IMR-90 (cell line): ENCODE measurements around the gene TMEM60. TPM values are rescaled to one million over a fixed set of nuclear protein-coding genes. Genes with fewer than 3 reads are reported as not detected.

Experiments used
- ATAC-seq: fragments of 200-7000 bp; cut with Tn5 transposase; 2 replicates; pipeline ENCODE4 v1.9.1; 2020; ENCODE audit warnings: low read depth, mild to moderate bottlenecking, moderate library complexity
- BruUV-seq: library from RNA; stranded (reverse); fragments of 400-500 nt; replicated peaks from 2 replicates; lab custom pipeline; 2021; lab: Mats Ljungman, UMichigan
- CTCF ChIA-PET: fragments of 300-600 bp; formaldehyde crosslinking; extraction: SDS; loops from one replicate; lab custom pipeline; 2021; ENCODE audit warnings: antibody characterized with exemption; lab: Yijun Ruan, JAX
- POLR2A ChIA-PET: fragments of 300-600 bp; sonication (Branson Sonifier 250); formaldehyde crosslinking; loops from one replicate; lab custom pipeline; 2022; ENCODE audit warnings: antibody characterized with exemption; ENCODE audit not compliant: unreplicated experiment; lab: Charles Lee
- DNase-seq: peaks from one replicate; pipeline ENCODE4 v3.0.0; 2013
- H2AFZ ChIP-seq: replicated peaks from 2 replicates; pipeline ENCODE3; 2013; ENCODE audit warnings: low read length, mild to moderate bottlenecking; ENCODE audit not compliant: poor library complexity
- H2AK5ac ChIP-seq: 2 replicates; pipeline ENCODE4 v1.6.1; 2013; ENCODE audit warnings: low read depth, low read length, inconsistent platforms
- H2AK9ac ChIP-seq: replicated peaks from 2 replicates; pipeline ENCODE3; 2013; ENCODE audit warnings: mild to moderate bottlenecking, low read depth, low read length, moderate library complexity; ENCODE audit not compliant: poor library complexity
- H2BK120ac ChIP-seq: 2 replicates; pipeline ENCODE4 v1.6.1; 2013; ENCODE audit warnings: low read depth, low read length, inconsistent platforms
- H2BK15ac ChIP-seq: 3 replicates; pipeline ENCODE4 v1.6.1; 2013; ENCODE audit warnings: low read depth, low read length, inconsistent platforms
- H2BK20ac ChIP-seq: 2 replicates; pipeline ENCODE4 v1.6.1; 2013; ENCODE audit warnings: low read depth, mild to moderate bottlenecking, inconsistent platforms, low read length, moderate library complexity
- H2BK5ac ChIP-seq: 2 replicates; pipeline ENCODE4 v1.6.1; 2013; ENCODE audit warnings: mild to moderate bottlenecking, low read depth, low read length, inconsistent platforms; ENCODE audit not compliant: poor library complexity, severe bottlenecking
- H3K14ac ChIP-seq: replicated peaks from 2 replicates; pipeline ENCODE4 v1.6.1; 2013; ENCODE audit warnings: low read depth, low read length, inconsistent platforms
- H3K18ac ChIP-seq: 2 replicates; pipeline ENCODE4 v1.6.1; 2013; ENCODE audit warnings: low read depth, low read length, control low read depth
- H3K23ac ChIP-seq: 2 replicates; pipeline ENCODE4 v1.6.1; 2013; ENCODE audit warnings: low read depth, low read length, inconsistent platforms
- H3K27ac ChIP-seq: 2 replicates; pipeline ENCODE4 v1.5.1; 2013; ENCODE audit warnings: mild to moderate bottlenecking, control low read depth, low read length; ENCODE audit not compliant: insufficient read depth
- H3K27me3 ChIP-seq: 2 replicates; pipeline ENCODE4 v1.6.1; 2013; ENCODE audit warnings: low read length; ENCODE audit not compliant: control insufficient read depth, insufficient read depth
- H3K36me3 ChIP-seq: 2 replicates; pipeline ENCODE4 v1.6.1; 2013; ENCODE audit warnings: low read length, mixed read lengths; ENCODE audit not compliant: control insufficient read depth, insufficient read depth
- H3K4ac ChIP-seq: 2 replicates; pipeline ENCODE4 v1.6.1; 2013; ENCODE audit warnings: low read depth, low read length, inconsistent platforms
- H3K4me1 ChIP-seq: 2 replicates; pipeline ENCODE4 v1.6.1; 2013; ENCODE audit warnings: low read length, mixed read lengths; ENCODE audit not compliant: control insufficient read depth, insufficient read depth
- H3K4me2 ChIP-seq: 2 replicates; pipeline ENCODE4 v1.6.1; 2013; ENCODE audit warnings: low read depth, mild to moderate bottlenecking, control low read depth, low read length, moderate library complexity
- H3K4me3 ChIP-seq: 2 replicates; pipeline ENCODE4 v1.5.1; 2013; ENCODE audit warnings: low read depth, mild to moderate bottlenecking, control low read depth, low read length, moderate library complexity; ENCODE audit not compliant: insufficient read depth
- H3K56ac ChIP-seq: 2 replicates; pipeline ENCODE4 v1.6.1; 2013; ENCODE audit warnings: low read length, inconsistent platforms; ENCODE audit not compliant: insufficient read depth; ENCODE audit errors: extremely low read depth
- H3K79me1 ChIP-seq, 2 experiments: 2 replicates each; pipeline ENCODE4 v1.6.1; 2013; ENCODE audit warnings: low read length in 2 of 2, inconsistent platforms in 1 of 2, low read depth in 1 of 2
- H3K9ac ChIP-seq: 2 replicates; pipeline ENCODE4 v1.6.1; 2013; ENCODE audit warnings: low read depth, low read length, control low read depth
- H3K9me1 ChIP-seq: 2 replicates; pipeline ENCODE4 v1.6.1; 2013; ENCODE audit warnings: low read length, inconsistent platforms; ENCODE audit not compliant: insufficient read depth
- H3K9me3 ChIP-seq: 2 replicates; pipeline ENCODE4 v1.6.1; 2013; ENCODE audit warnings: low read length; ENCODE audit not compliant: control insufficient read depth, insufficient read depth
- H4K20me1 ChIP-seq: 2 replicates; pipeline ENCODE4 v1.6.1; 2013; ENCODE audit warnings: low read length, inconsistent platforms; ENCODE audit not compliant: insufficient read depth
- H4K5ac ChIP-seq: 2 replicates; pipeline ENCODE4 v1.6.1; 2013; ENCODE audit warnings: mild to moderate bottlenecking, low read depth, low read length, control low read depth
- H4K8ac ChIP-seq, 2 experiments: 2 replicates each; pipeline ENCODE4 v1.6.1; 2013; ENCODE audit warnings: low read depth in 2 of 2, low read length in 2 of 2, control low read depth in 1 of 2, inconsistent platforms in 1 of 2
- H4K91ac ChIP-seq: 2 replicates; pipeline ENCODE4 v1.6.1; 2013; ENCODE audit warnings: low read depth, low read length, inconsistent platforms; ENCODE audit not compliant: insufficient read depth
- BHLHE40 ChIP-seq: fragments of 150-350 bp; IDR thresholded peaks from 2 replicates; pipeline ENCODE4 v1.6.1; 2016; ENCODE audit warnings: mild to moderate bottlenecking, low read depth, low read length
- WGBS, 2 experiments: methylation state at CpG; one replicate each; pipeline versions ENCODE4 v1.1.5 to v1.1.7; 2013; ENCODE audit warnings: missing lambda C conversion rate in 2 of 2; ENCODE audit not compliant: insufficient read length in 1 of 2; ENCODE audit errors: extremely low coverage in 2 of 2; 5-methylcytosine and 5-hydroxymethylcytosine counted together
- dilution Hi-C: fragments of 300-500 bp; cut with HindIII; formaldehyde crosslinking; loops from one replicate; pipeline ENCODE4 v1.14.3; 2018; ENCODE audit warnings: low sequenced_read_pairs; ENCODE audit not compliant: unreplicated experiment
- in situ Hi-C: fragments of 300-500 bp; cut with MboI; formaldehyde crosslinking; loops from 3 replicates; pipeline ENCODE4 v1.14.3; 2019; ENCODE audit warnings: low sequenced_read_pairs, inconsistent platforms, mixed read lengths
- intact Hi-C: fragments of 100-400 bp; cut with micrococcal nuclease; formaldehyde crosslinking; loops from 2 replicates; pipeline ENCODE4 v1.10.0; 2022
- polyA plus RNA-seq, 3 experiments: library from polyadenylated mRNA; depleted of rRNA; stranded (reverse); fragments of >200 nt; gene quantifications; 2 replicates each; pipeline ENCODE4 v1.2.3, GENCODE V29; 2012; ENCODE audit warnings: low replicate concordance in 1 of 3
- total RNA-seq: library from RNA; depleted of rRNA; stranded (reverse); fragments of >200 nt; gene quantifications from 2 replicates; pipeline ENCODE4 v1.2.3, GENCODE V29; 2012

The TMEM60 gene
- total and polyA plus RNA-seq, 2 of the 4 experiments (the other 2 are of a cell fraction) = 9.9 to 17.2 TPM

DNA sequence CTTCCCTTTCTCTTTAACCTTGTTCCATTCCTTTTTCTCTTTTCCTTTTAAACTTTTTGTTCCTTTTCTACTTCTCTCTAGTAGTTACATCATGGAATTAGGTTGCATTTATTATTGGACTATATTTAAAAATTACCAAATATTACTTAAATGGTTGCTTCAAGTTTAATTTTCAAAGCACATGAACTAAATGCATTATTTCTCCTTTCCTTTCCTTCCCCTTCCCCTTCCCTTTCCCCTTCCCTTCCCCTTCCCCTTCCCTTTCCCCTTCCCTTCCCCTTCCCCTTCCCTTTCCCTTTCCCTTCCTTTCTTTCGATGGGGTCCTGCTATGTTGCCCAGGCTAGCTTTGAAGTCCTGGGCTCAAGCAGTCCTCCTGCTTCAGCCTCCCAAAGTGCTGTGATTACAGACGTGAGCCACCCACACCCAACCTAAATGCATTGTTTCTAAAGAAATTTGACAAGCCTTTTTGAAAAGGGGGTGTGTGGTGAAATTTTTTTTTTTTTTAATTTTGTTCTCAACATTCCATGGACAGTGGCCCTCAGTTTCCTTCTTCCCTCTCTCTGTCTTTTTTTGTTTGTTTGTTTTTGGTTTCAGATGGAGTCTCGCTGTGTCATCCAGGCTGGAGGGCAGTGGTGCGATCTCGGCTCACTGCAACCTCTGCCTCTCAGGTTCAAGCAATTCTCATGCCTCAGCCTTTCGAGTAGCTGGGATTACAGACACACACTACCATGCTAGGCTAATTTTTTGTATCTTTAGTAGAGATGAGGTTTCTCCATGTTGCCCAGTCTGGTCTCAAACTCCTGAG, 31.2 kb downstream of the TMEM60 start:
- no CpG with 5 or more reads among the region's 6 CpGs for WGBS, 2 experiments
- peaks cover 15 to 45% of the 10 kb centered on the region in 2 experiments for H3K79me1 ChIP-seq
- no peak overlapping the region for H3K23ac ChIP-seq
- no peak overlapping the region for H4K5ac ChIP-seq
- H3K27me3 ChIP-seq = no peaks in the 10 kb centered on the region
- ChIA-PET CTCF (no interaction called here), POLR2A (interaction anchor here (0.7 kb wide), 1 partner anchor 145 kb away, joined by 11 read pairs; no protein-coding TSS in a partner anchor)
- no TSS peak for BruUV-seq
- H2BK5ac ChIP-seq = no peak overlapping the region
- no peak overlapping the region for H3K4me2 ChIP-seq
- no peak overlapping the region for H2BK120ac ChIP-seq
- no peak overlapping the region for H2AK9ac ChIP-seq
- no peak overlapping the region; the same call in 1 of the 2 replicates for H3K14ac ChIP-seq
- no peak overlapping the region for H4K8ac ChIP-seq
- H3K56ac ChIP-seq = no peak overlapping the region
- H2AFZ ChIP-seq = no peak overlapping the region
- H3K36me3 ChIP-seq = peaks cover 3% of the 10 kb centered on the region
- intact Hi-C loops (no loop called here), dilution Hi-C loops (no loop called here), in situ Hi-C loops (no loop called here)
- H3K9me1 ChIP-seq = peaks cover 6% of the 10 kb centered on the region
- H3K27ac ChIP-seq = no peak overlapping the region
- no peak overlapping the region for H3K18ac ChIP-seq
- H3K9me3 ChIP-seq = no peaks in the 10 kb centered on the region
- H3K4ac ChIP-seq = peak overlapping the region; percentile 38; the same call in 1 of the 2 replicates
- 0 out of 2 replicates have a peak, but pooled peaks cover 7% of the 10 kb centered on the region for H4K20me1 ChIP-seq
- ATAC-seq (no peak), DNase-seq (no peak)
- H3K4me1 ChIP-seq = peaks cover 2% of the 10 kb centered on the region
- no peak overlapping the region for H3K4me3 ChIP-seq
- no peak overlapping the region for H2BK15ac ChIP-seq
- no peak overlapping the region for H4K91ac ChIP-seq
- H2BK20ac ChIP-seq = no peak overlapping the region
- H3K9ac ChIP-seq = no peak overlapping the region
- no peak for TF ChIP-seq BHLHE40
- H2AK5ac ChIP-seq = no peak overlapping the region; the same call in 1 of the 2 replicates
